ENCODE data around the gene JAKMIP3. TPM values are rescaled to one million over a fixed set of nuclear protein-coding genes. Genes with fewer than 3 reads are reported as not detected.
A peak's percentile ranks its signal among the peaks of the same experiment; 100 is the strongest.

Gene JAKMIP3
- total RNA-seq, 6 donors from 2014 or later = 0.13 to 3.1 (median 0.52) TPM; not detected in 2

DNA sequence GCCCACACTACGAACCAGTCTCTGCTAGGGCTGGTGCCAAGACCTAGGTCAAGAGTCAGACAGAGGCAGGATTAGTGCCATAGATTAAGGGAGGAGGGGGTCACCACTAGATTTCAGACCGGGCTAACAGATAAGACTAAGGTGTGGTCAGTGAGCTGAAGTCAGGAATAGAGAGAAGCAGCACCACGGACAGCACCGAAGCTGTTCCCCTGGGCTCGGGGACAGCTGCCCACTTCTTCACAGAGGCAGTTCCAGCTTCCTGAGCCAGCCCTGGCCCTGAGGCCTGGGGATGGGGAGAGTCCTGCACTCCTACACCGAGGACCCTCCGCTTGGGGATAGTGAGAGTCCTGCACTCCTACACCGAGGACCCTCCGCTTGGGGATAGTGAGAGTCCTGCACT, 11.2 kb upstream of the JAKMIP3 start:
- TF ChIP-seq, protein P1, sequence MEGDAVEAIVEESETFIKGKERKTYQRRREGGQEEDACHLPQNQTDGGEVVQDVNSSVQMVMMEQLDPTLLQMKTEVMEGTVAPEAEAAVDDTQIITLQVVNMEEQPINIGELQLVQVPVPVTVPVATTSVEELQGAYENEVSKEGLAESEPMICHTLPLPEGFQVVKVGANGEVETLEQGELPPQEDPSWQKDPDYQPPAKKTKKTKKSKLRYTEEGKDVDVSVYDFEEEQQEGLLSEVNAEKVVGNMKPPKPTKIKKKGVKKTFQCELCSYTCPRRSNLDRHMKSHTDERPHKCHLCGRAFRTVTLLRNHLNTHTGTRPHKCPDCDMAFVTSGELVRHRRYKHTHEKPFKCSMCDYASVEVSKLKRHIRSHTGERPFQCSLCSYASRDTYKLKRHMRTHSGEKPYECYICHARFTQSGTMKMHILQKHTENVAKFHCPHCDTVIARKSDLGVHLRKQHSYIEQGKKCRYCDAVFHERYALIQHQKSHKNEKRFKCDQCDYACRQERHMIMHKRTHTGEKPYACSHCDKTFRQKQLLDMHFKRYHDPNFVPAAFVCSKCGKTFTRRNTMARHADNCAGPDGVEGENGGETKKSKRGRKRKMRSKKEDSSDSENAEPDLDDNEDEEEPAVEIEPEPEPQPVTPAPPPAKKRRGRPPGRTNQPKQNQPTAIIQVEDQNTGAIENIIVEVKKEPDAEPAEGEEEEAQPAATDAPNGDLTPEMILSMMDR (IDR thresholded peaks at IDR 0.05) = no peak
- TF ChIP-seq EP300 (IDR thresholded peaks at IDR 0.05) = no peak
- no peak for TF ChIP-seq POLR2AphosphoS5 (IDR thresholded peaks at IDR 0.05)
- no peak for TF ChIP-seq POLR2A (IDR thresholded peaks at IDR 0.05)
- H3K36me3 ChIP-seq = no peaks in the 10 kb centered on the region
- 30 to 52% methylated on average over 5 to 9 of the region's 9 CpGs for WGBS, 2 donors
- no peaks in the 10 kb centered on the region for H3K4me1 ChIP-seq
- H3K9me3 ChIP-seq = peaks cover 15 to 31% (median 27%) of the 10 kb centered on the region in 4 donors
- H3K27me3 ChIP-seq = no peaks in the 10 kb centered on the region
- no peak for ATAC-seq (ENCODE audit: low FRiP score in 2 of 2)
- no peak overlapping the region for H3K4me3 ChIP-seq
- DNase-seq = no peak
- H3K27ac ChIP-seq = no peak overlapping the region

DNA sequence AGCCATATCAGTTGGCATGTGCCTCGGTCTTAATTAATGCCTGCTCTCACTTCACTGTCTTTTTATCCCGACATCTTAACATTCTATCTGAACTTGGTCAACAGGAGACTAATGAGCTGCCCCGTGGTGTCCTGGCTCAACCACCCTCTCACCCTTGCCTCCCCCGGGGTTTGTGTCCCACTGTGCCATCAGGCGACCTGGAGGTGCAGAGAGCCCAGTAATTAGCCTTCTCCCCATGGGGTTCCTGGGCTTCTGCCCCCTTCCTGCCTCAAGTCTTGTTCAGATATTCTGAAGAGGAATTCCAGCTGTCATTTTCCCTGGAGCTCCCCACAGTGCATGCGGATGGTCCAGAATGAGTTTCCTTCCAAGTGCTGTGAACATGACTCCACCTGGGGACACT, 10.1 kb upstream of the JAKMIP3 start:
- no peak for ATAC-seq (ENCODE audit: low FRiP score in 2 of 2)
- TF ChIP-seq EP300 (IDR thresholded peaks at IDR 0.05) (no peak), POLR2A (IDR thresholded peaks at IDR 0.05) (no peak), POLR2AphosphoS5 (IDR thresholded peaks at IDR 0.05) (no peak)
- TF ChIP-seq, protein P1 (IDR thresholded peaks at IDR 0.05) = no peak
- Histone ChIP-seq H3K4me1 (no peaks in the 10 kb centered on the region), H3K27me3 (no peaks in the 10 kb centered on the region), H3K27ac (no peak overlapping the region), H3K36me3 (no peaks in the 10 kb centered on the region), H3K4me3 (no peak overlapping the region), H3K9me3 (peaks cover 15 to 30% (median 27%) of the 10 kb centered on the region in 4 donors)
- 66 to 80% methylated on average over 6 of the region's 6 CpGs for WGBS, 2 donors
- DNase-seq = no peak

DNA sequence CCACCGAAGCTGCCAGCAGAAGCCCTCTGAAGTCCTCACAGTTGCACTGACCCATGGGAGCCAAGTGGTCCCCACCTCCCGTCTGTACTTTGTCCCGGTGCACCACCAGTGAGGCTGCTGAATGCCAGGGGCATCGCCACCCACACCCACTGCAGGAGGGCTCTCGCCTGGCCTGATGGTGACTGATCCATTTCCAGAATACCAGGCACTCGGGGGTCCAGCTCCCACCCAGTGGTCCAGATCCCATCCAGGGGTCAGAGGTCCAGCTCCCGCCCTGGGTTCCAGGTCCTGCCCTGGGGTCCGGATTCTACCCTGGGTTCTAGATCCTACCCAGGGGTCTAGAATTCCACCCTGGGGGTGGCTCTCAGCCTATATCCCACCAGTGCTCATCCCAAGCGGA, 9.1 kb upstream of the JAKMIP3 start:
- H3K36me3 ChIP-seq = no peaks in the 10 kb centered on the region
- no peak overlapping the region for H3K4me3 ChIP-seq
- ATAC-seq (ENCODE audit: low FRiP score in 2 of 2) (no peak), DNase-seq (no peak)
- no peak overlapping the region for H3K27ac ChIP-seq
- no peaks in the 10 kb centered on the region for H3K4me1 ChIP-seq
- peaks cover 11 to 20% (median 19%) of the 10 kb centered on the region in 4 donors for H3K9me3 ChIP-seq
- TF ChIP-seq EP300 (IDR thresholded peaks at IDR 0.05) (no peak), POLR2A (IDR thresholded peaks at IDR 0.05) (no peak), POLR2AphosphoS5 (IDR thresholded peaks at IDR 0.05) (no peak)
- TF ChIP-seq, protein P1 (IDR thresholded peaks at IDR 0.05) = no peak
- H3K27me3 ChIP-seq = no peaks in the 10 kb centered on the region
- WGBS, 2 donors = 92 to 96% methylated on average over 3 to 9 of the region's 9 CpGs

DNA sequence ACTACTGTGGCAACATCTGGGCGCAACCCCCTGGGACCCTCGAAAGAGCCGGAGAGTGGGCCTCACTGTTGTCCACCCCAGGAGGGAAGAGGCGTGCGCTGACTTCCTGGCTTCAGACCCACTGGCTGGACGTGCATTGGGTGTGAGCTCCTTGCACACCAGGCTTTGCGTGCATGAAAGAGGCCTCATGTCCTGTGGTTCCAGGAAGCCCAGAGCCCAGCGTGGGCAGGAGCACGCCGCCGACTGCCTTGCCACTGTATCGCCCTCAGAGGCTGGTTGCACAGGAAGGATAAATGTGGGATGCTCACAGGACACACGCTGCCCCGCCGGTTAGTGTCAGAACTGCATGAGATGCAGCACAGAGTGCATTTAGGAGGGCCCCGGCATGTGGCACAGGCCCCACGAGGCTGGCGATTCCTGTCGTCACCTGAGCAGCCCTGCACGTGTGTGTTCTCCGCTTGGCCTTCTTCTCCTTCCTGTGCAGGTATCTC, 8.5 kb upstream of the JAKMIP3 start:
- Histone ChIP-seq H3K27ac (no peak overlapping the region), H3K4me1 (no peaks in the 10 kb centered on the region), H3K36me3 (no peaks in the 10 kb centered on the region), H3K4me3 (no peak overlapping the region), H3K27me3 (no peaks in the 10 kb centered on the region), H3K9me3 (peaks cover 5 to 14% (median 13%) of the 10 kb centered on the region in 4 donors)
- TF ChIP-seq EP300 (IDR thresholded peaks at IDR 0.05) (no peak), POLR2A (IDR thresholded peaks at IDR 0.05) (no peak), POLR2AphosphoS5 (IDR thresholded peaks at IDR 0.05) (no peak)
- TF ChIP-seq, protein P1 (IDR thresholded peaks at IDR 0.05) = no peak
- DNase-seq (peak in 1 of 2 donors; percentile 66), ATAC-seq (ENCODE audit: low FRiP score in 2 of 2) (no peak)
- 86 to 90% methylated on average over 6 to 21 of the region's 21 CpGs for WGBS, 2 donors

DNA sequence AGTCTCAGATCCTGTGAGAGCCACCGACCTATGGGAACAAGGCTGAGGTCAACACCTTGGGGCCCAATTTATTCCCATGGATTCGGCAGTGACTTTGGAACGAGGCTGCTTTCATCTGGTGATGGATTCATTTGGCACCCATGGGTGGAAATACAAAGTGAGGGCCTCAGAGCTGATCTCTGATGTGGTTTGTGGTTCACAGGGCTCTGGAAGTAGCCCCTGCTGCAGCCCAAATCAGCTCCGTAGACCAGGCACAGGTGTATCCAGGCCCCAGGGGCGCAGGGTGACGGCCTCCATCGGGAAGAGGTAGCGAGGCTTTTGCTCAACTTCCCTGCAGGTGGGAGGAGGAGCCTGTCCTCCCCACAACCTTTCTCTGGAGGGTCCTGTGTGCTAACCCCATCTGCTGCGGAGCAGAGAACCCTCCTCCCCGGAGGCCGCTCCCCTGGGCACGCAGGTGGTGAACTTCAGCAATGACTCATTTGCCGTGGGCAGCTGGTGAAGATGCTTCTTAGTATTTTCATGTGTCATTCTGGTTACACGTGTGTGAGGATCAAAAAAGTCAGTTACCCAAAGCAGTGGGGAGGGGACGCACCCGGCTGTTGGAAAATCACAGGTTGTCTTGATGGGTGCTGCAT, 7.5 kb upstream of the JAKMIP3 start:
- peak in 1 of 2 donors; percentile 22 for ATAC-seq (ENCODE audit: low FRiP score in 2 of 2)
- H3K4me1 ChIP-seq = no peaks in the 10 kb centered on the region
- TF ChIP-seq, protein P1 (IDR thresholded peaks at IDR 0.05) = no peak
- TF ChIP-seq EP300 (IDR thresholded peaks at IDR 0.05) (no peak), POLR2A (IDR thresholded peaks at IDR 0.05) (no peak), POLR2AphosphoS5 (IDR thresholded peaks at IDR 0.05) (no peak)
- no peaks in the 10 kb centered on the region for H3K27me3 ChIP-seq
- 75 to 87% methylated on average over 10 to 16 of the region's 16 CpGs for WGBS, 2 donors
- no peak overlapping the region for H3K27ac ChIP-seq
- peaks cover 0 to 4% (median 3%) of the 10 kb centered on the region in 4 donors for H3K9me3 ChIP-seq
- H3K4me3 ChIP-seq = no peak overlapping the region
- no peak for DNase-seq
- no peaks in the 10 kb centered on the region for H3K36me3 ChIP-seq
